HG03196 (cell line): ENCODE results near the gene MAPKAPK5.
"Not testable (repeated sequence)": the region's sequence is repeated elsewhere in the genome, so short reads cannot be mapped to it uniquely, and the experiment has no call there.

ENCODE experiments used
- ATAC-seq: cut with Tn5 transposase; IDR thresholded peaks from one replicate; pipeline ENCODE4 v1.9.1; 2021; ENCODE audit not compliant: unreplicated experiment

The MAPKAPK5 gene

DNA sequence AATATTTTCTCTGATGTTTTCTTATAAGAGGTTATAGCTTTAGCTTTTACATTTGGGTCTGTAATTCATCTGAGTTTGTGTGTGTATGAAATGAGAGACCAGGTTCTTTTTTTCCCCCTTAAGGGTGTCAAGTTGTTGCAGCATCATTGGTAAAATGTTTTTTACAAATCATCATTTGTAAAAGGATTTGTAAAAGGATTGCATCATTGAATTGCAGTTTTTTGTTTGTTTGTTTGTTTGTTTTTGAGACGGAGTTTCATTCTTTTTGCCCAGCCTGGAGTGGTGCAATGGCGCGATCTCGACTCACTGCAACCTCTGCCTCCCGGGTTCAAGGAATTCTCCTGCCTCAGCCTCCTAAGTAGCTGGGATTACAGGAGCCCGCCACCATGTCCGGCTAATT lies 31.1 kb downstream of the MAPKAPK5 start:
- ATAC-seq = no peak

DNA sequence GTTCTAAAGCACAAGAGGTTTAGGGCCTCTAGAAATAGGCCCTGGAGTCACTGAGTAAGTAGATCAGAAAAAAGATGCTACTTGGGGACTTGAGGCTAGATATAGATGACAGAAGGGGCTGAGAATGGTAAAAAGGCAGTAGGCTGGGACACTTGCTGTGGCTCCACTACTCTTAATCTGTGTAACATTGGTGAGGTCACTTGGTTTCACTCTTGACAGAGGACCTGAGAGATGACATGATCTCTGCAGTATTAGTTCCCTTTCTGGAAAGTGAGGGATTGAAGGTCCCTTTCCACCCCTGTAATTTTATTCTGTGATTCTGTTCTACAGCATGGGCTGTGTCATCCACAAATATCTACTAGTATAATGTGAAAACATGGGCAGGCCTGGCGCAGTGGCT lies 39.7 kb downstream of the MAPKAPK5 start:
- no peak for ATAC-seq

DNA sequence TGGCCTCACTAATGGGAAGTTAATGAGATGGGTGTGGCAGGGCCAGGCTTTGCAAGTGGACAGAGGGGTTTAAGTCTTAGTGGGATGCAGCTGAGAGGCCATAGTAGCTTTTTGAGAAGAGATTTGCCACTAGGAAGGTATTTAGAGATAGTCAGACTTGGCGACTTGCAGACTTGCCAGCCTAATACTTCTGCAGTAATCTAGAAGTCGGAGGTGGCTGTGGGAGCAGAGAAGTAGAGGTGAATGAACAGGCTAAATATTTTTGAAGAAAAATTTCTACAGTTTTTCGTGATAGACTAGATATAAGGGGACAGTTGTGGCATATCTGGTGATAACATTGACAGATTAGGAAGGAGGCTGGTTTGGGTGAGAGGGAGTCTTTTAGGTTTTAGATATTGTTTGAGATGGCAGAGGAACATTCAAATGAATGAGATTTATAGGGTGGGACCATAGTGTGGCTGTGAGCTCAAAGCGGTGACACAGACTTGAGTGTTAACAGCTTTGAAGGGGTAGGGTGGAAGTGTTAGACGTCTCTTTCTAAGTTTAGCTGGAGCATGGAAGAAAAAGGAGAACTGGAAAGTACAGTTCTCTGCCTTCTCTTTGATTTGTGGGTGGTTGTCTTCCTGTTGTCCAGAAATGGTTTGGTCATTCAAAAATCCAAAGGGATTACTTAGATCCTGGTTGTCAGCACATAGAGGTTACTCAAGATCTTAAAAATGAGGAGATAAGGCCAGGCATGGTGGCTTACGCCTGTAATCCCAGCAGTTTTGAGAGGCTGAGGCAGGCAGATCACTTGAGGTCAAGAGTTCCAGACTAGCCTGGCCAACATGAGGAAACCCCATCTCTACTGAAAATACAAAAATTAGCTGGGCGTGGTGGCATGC lies 44.9 kb downstream of the MAPKAPK5 start:
- ATAC-seq = no peak

DNA sequence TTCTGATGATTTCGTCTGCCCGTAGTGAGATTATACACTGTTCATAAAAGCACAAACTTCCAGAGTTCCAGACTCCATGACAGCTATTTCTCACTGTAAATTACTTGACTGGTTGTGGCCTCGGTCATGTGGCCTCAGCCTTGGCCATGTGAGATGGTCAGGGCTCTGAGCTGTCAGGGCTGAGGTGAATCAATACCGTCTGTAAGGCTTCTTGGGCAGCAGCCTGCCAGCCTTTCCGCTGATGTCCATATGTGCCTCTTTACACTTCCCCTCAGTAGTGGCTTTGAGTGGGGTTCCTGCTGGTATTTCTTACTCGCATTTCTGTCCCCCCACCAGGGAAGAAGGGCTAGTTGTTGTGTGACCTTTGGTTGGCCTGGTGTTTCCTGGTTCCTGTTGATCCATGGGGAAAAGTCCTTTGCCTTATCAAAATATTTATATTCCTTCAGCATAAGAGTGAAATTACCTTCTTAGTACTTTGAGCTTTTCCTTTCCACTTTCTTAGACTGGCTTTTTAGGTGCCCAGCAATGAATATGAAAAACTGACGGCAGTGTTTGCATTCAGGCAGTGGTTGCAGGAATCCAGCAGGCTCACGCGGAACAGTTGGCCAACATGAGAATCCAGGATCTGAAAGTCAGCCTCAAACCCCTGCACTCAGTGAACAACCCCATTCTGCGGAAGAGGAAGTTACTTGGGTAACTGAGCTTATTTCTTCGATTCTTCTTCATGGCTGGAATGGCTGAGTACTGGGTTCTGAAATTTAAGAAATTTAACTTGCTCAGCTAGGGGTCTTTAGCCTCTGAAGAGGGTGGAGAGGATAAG lies 46.1 kb downstream of the MAPKAPK5 start:
- ATAC-seq = no peak

DNA sequence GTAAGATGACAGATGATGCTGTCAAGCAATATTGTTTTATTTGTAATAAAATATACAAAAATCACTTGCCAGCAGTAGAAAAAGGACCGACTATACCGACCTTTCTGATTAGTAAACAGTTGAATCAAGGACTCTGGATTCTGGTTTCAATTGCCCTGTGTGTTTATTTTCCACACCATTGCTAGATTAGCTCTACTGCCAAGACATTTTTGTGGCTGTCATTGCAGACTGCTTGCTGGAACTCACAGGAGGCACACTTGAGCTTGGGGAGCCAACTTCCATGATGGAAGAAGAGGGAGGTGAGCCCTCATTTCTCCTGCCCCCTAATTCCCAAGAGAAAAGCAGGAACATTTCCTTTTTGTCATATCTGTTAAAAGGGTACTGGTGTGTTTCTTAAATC lies 51.3 kb downstream of the MAPKAPK5 start:
- ATAC-seq = no peak

DNA sequence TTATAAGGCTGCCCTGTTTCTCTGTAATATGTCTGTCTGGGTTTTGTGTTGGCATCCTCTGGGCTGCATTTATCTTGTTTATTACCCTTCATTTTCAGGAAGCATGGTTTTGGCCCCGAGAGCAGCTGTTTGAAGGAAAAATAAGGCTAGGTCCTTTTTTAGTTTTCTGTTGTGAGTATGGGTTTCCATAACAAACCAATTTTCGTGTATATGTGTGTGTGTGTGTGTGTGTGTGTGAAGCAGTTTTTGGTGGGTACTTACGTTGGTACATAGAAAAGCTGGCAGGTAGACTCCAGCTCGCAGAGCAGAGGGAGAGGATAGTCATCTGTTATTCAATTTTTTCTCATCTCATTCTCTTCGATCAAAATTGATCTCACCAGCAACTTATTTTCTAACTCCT lies 52.5 kb downstream of the MAPKAPK5 start:
- ATAC-seq = no peak

DNA sequence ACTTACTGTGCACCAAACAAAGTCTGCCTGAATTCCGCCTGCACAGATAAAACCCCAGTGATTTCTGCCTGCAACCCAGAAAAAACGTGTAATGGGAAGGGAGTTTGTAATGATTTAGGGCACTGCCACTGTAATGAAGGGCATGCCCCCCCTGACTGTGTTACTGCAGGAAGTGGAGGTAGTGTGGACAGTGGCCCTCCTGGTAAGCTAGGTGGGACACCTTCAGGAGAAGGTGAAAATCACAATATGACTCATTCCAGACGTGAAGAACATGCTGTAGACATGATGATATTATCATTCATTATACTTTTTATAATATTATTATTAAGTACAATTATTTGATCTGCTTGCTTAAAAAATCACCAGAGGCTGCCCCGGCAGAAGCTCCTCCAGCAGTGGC lies 59.2 kb downstream of the MAPKAPK5 start:
- no peak for ATAC-seq

DNA sequence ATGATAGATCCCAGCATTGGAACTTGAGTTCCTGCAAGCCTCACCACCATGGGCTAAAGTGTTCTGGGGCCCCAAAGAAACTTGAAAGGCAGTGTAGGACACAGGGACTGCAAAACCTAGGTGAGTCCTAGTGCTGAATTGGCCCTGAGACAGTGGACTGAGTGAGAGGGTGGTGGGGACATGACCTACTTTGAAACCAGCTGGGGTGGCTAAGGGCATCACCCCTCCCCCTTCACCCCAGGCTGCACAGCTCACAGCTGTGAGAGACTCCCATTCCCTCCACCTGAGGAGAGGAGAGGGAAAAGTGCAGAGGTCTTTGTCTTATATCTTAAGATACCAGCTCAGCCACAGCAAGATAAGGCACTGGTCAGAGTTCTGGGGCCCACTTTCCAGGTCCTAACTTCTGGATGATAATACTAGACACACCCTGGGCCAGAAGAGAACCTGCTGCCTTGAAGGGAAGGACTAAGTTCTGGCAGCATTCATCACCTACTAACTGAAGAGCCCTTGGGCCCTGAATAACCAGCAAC lies 62.5 kb downstream of the MAPKAPK5 start:
- ATAC-seq = no peak

DNA sequence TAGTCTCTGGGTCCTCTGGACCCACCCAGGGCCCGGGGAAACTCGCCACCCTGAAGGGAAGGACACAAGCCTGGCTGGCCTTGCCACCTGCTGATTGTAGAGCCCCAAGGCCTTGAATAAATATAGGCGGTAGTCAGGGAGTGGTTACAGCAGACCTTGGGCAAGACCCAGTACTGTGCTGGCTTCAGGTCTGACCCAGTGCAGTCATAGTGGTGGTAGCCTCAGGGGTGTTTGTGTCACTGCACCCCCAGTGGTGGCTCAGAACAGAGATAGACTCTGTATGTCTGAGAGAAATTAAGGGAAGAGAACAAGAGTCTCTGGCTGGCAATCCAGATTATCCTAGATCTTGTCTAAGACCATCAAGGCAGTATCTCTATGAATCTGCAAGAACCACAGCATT lies 63.5 kb downstream of the MAPKAPK5 start:
- ATAC-seq = no peak

DNA sequence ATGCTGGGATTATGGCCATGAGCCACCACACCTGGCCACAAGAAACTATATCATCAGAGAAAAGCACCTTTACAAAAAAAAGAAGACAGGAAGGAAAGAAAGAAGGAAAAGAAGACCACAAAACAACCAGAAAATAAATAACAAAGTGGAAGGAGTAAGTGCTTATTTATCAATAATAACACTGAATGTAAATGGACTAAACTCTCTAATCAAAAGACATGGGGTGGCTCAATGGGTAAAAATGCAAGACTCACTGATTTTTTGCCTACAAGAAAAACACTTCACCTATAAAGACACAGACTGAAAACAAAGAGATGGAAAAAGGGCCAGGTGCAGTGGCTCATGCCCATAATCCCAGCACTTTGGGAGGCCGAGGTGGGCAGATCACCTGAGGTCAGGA lies 65.7 kb downstream of the MAPKAPK5 start:
- ATAC-seq = no peak

DNA sequence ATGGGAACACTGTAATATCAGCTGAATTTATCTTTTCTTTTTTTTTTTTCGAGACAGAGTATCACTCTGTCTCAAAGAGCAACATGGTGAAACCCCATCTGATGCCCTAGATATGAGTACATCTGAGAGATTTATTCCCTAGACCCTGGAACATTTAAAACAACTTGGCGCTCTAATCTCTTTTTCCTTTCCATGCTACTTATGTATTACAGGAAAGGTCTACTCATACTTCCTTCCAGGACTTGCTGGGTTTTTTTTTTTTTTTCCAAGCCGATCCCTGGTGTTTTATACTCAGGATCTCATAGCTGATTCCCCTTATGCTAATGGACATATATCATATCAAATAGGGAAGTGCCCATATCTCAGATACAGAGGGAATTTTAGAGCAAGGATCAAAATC lies 83.1 kb downstream of the MAPKAPK5 start:
- no peak for ATAC-seq

DNA sequence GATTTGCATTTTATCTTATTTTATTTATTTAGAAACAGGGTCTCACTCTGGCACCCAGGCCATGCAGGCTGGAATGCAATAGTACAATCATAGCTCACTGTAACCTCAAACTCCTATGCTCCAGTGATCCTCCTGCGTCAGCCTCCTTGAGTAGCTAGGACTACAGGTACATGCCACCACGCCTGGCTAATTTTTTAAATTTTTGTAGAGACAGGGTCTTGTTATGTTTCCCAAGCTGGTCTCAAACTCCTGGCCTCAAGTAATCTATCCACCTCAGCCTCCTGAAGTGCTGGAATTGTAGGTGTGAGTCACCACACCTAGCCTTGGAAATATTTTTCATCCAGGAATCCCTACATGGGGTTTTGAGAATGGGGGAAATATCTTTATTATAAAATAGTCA lies 84.6 kb downstream of the MAPKAPK5 start:
- no peak for ATAC-seq

DNA sequence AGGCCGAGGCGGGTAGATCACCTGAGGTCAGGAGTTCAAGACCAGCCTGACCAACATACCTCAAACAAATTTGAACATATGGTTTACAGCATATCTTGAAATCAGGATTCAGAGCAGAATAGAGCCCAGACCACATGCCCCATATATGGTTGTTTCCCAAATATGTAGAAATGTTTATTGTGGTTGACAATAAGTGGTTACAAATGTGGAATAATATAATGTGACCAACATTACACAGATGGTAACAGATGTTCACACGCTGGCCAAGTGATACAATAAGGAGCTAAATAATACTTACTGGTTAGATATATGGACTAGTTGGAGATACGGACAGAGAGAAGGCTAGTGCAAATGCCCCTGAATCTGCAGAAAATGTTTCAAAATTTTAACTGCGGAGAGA lies 85.3 kb downstream of the MAPKAPK5 start:
- ATAC-seq = no peak

DNA sequence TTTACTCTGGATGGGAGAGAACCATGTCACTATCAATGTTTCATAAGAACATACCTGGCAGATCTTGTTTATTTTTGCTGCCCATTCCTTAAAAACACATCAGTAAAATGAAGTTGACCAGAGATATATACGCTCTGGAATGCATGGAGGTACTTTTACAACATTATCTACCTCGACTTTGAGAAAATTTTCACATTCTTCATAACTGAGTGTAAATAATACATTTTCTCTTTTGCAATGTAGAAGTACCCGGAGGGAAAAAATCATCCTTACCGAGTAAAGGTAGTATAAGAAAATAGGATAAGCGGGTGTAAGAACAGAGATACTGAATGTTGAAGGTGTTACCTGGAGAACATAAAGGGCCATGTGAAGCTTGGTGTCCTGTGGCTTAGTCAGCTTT lies 90.2 kb downstream of the MAPKAPK5 start:
- ATAC-seq = no peak

DNA sequence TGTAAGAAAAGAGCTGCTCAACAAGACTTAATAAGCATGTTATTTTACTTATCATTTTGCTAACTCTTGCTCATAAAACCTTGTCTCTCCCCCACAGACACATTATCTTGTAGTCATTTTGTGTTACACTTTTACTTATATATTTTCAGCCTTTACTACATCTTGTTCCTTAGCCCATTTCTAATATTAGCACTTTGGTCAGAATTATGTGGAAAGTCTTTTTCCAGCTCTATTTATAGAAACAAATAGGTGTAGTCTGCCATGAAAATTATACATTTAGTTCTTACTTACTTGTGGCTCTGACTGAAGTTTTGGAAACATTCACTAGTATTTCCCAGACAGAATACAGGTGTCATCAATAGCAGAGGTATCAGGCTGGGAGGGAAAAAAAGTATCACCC lies 94.8 kb downstream of the MAPKAPK5 start:
- no peak for ATAC-seq

DNA sequence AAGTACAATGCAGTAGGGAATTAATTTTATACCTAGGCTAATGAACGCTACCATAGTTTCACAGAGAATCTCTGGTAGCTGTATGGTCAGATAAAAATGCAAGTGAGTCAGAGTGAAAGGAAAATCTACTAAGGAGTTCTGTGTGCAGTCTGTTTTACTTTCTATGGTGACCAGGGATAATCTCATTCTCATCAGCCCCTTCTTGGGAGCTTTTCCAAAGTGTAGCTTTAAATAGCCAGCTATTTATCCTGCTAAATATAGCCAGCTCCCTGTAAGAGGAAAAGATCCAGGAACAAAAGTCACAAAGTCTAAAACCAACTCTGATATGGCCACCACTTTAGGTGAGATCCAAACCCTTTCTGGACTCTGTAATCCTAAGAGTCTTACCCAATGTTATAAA lies 95.4 kb downstream of the MAPKAPK5 start:
- ATAC-seq = no peak

DNA sequence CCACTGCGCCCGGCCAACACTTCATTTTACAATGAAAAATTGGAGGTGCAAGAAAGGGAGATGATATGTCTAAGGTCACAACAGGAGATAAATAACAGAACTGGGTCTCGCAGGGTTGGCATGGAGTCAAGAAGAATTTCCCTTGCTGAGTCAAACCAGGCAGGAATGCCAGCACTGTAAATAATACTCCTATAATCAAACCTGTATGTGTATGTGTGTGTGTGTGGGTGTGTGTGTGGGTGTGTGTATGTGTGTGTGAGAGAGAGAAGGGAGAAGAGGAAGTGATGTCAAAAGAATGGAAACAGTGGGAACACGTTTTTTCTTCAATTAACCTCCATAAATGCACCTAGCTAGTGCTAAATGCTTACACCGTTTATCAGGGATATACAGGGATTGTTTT lies 100.5 kb downstream of the MAPKAPK5 start:
- no peak for ATAC-seq

DNA sequence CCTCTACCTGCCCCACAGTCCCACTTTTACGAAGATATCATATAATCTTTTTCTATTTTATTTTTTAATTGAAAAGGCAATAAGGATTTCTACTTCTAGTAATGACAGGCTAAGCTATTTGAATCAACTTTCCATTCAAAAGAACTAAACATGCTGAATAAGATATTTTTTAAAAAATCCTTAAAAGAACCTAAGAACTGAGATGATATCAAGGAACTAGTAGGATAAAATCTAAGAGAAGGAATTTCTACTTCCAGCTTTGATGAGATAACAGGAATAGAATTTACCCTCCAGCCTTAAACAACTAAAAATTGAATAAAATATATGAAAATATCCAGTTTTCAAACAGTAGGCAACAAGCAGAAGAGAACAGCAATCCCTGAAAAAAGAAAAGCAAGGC lies 101.9 kb downstream of the MAPKAPK5 start:
- no peak for ATAC-seq

DNA sequence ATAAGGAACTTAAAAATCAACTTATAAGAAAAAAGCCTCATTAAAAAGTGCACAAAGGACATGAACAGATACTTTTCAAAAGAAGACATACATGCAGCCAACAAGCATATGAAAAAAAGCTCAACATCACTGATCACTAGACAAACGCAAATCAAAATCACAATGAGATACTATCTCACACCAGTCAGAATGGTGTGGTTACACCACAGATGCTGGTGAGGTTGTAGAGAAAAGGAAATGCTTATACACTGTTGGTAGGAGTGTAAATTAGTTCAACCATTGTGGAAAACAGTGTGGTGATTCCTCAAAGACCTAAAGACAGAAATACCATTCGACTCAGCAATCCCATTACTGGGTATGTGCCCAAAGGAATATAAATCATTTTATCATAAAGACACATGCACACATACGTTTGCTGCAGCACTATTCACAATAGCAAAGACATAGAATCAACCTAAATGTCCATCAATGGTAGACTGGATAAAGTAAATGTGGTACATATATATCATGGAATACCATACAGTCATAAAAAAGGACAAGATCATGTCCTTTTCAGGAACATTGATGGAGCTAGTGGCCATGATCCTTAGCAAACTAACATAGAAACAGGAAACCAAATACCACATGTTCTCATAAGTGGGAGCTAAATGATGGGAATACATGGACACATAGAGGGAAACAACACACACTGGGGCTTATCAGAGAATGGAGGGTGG lies 109.1 kb downstream of the MAPKAPK5 start:
- ATAC-seq = not testable (repeated sequence)
